PC-3 (cell line): Measurements from ENCODE around the gene ARHGAP28.

Source experiments
- EZH2phosphoT487 ChIP-seq: fragments of 300-600 bp; sonication (generic); IDR thresholded peaks from 2 replicates; pipeline ENCODE4 v1.6.1; 2018; ENCODE audit warnings: mild to moderate bottlenecking, antibody characterized with exemption, low read length, borderline replicate concordance
- TF ChIP-seq, protein P1 (sequence below): fragments of 300-600 bp; sonication (generic); conservative IDR thresholded peaks from 2 replicates; pipeline ENCODE4 v1.5.1; 2017; ENCODE audit warnings: antibody characterized with exemption, low read depth, mild to moderate bottlenecking, low read length

DNA sequence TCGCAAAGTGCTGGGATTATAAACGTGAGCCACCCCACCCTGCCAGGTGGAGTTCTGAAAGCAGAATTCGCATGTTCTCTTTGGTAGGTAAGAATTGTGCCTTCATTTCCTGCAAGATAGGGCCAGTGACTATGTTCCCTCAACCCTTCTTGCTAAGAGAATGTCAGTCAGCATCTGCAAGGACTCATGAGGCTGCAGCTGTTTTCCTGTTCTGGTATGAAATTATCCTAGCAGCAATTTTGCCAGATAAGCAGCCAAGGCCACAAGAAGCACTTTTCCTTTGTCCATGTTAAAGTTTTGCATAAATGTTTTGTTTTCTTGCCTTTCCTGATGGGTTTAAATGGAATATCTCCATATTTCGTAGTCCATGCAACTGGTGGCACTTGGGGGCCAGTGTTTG lies 6.8 kb upstream of the ARHGAP28 start:
- TF ChIP-seq, protein P1, sequence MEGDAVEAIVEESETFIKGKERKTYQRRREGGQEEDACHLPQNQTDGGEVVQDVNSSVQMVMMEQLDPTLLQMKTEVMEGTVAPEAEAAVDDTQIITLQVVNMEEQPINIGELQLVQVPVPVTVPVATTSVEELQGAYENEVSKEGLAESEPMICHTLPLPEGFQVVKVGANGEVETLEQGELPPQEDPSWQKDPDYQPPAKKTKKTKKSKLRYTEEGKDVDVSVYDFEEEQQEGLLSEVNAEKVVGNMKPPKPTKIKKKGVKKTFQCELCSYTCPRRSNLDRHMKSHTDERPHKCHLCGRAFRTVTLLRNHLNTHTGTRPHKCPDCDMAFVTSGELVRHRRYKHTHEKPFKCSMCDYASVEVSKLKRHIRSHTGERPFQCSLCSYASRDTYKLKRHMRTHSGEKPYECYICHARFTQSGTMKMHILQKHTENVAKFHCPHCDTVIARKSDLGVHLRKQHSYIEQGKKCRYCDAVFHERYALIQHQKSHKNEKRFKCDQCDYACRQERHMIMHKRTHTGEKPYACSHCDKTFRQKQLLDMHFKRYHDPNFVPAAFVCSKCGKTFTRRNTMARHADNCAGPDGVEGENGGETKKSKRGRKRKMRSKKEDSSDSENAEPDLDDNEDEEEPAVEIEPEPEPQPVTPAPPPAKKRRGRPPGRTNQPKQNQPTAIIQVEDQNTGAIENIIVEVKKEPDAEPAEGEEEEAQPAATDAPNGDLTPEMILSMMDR: no peak
- TF ChIP-seq EZH2phosphoT487: no peak
